Loucy (cell line): ENCODE data around the gene GNB5.

Source experiments
- H2AFZ ChIP-seq: fragments of 200-600 bp; sonication (generic); 2 replicates; pipeline ENCODE4 v1.6.0; 2016; ENCODE audit warnings: antibody characterized with exemption, mild to moderate bottlenecking, low read length, moderate library complexity
- H3F3A ChIP-seq: fragments of 200-600 bp; 2 replicates; pipeline ENCODE4 v1.6.0; 2016; ENCODE audit warnings: antibody characterized with exemption, low read depth, mild to moderate bottlenecking
- H3K27me3 ChIP-seq: fragments of 200-600 bp; sonication (generic); 2 replicates; pipeline ENCODE4 v1.6.1; 2014; ENCODE audit warnings: low read length, mild to moderate bottlenecking; ENCODE audit not compliant: insufficient read depth, poor library complexity, severe bottlenecking
- H3K36me3 ChIP-seq: fragments of 200-600 bp; sonication (generic); 2 replicates; pipeline ENCODE4 v1.6.1; 2016; ENCODE audit warnings: low read length; ENCODE audit not compliant: insufficient read depth
- H3K4me1 ChIP-seq: fragments of 200-600 bp; sonication (generic); 2 replicates; pipeline ENCODE4 v1.5.1; 2014; ENCODE audit warnings: low read length, mild to moderate bottlenecking; ENCODE audit not compliant: insufficient read depth, poor library complexity, severe bottlenecking
- H3K4me2 ChIP-seq: fragments of 200-600 bp; sonication (generic); 2 replicates; pipeline ENCODE4 v1.6.0; 2014; ENCODE audit warnings: antibody characterized with exemption, low read length, low read depth, mild to moderate bottlenecking; ENCODE audit not compliant: poor library complexity, severe bottlenecking
- H3K4me3 ChIP-seq: fragments of 200-600 bp; sonication (generic); 2 replicates; pipeline ENCODE4 v1.5.1; 2014; ENCODE audit warnings: low read length, mild to moderate bottlenecking, mixed read lengths; ENCODE audit not compliant: poor library complexity, severe bottlenecking
- H3K79me2 ChIP-seq: fragments of 200-600 bp; sonication (generic); 2 replicates; pipeline ENCODE4 v1.6.1; 2014; ENCODE audit warnings: low read length; ENCODE audit not compliant: insufficient read depth
- H3K9ac ChIP-seq: fragments of 200-600 bp; sonication (generic); 2 replicates; pipeline ENCODE4 v1.6.0; 2014; ENCODE audit warnings: mild to moderate bottlenecking, low read depth, low read length, moderate library complexity; ENCODE audit not compliant: poor library complexity, severe bottlenecking
- H3K9me2 ChIP-seq: fragments of 200-600 bp; sonication (generic); replicated peaks from 2 replicates; pipeline ENCODE4 v1.6.1; 2016; ENCODE audit warnings: low read depth, low read length, mixed read lengths
- H3K9me3 ChIP-seq: fragments of 200-600 bp; sonication (generic); 2 replicates; pipeline ENCODE4 v1.6.1; 2014; ENCODE audit warnings: mild to moderate bottlenecking, antibody characterized with exemption, low read length, low read depth; ENCODE audit not compliant: insufficient read depth
- H4K20me1 ChIP-seq: fragments of 200-600 bp; sonication (generic); 2 replicates; pipeline ENCODE4 v1.6.0; 2014; ENCODE audit warnings: antibody characterized with exemption, low read length, mild to moderate bottlenecking; ENCODE audit not compliant: insufficient read depth, poor library complexity, severe bottlenecking
- EZH2phosphoT487 ChIP-seq: fragments of 200-600 bp; IDR thresholded peaks from 2 replicates; pipeline ENCODE4 v1.6.1; 2018; ENCODE audit warnings: antibody characterized with exemption, mild to moderate bottlenecking, moderate library complexity, borderline replicate concordance
- TF ChIP-seq, protein P1 (sequence below): fragments of 200-600 bp; sonication (generic); conservative IDR thresholded peaks from 2 replicates; pipeline ENCODE4 v1.5.1; 2014; ENCODE audit warnings: mild to moderate bottlenecking, antibody characterized with exemption, low read length

The GNB5 gene

DNA sequence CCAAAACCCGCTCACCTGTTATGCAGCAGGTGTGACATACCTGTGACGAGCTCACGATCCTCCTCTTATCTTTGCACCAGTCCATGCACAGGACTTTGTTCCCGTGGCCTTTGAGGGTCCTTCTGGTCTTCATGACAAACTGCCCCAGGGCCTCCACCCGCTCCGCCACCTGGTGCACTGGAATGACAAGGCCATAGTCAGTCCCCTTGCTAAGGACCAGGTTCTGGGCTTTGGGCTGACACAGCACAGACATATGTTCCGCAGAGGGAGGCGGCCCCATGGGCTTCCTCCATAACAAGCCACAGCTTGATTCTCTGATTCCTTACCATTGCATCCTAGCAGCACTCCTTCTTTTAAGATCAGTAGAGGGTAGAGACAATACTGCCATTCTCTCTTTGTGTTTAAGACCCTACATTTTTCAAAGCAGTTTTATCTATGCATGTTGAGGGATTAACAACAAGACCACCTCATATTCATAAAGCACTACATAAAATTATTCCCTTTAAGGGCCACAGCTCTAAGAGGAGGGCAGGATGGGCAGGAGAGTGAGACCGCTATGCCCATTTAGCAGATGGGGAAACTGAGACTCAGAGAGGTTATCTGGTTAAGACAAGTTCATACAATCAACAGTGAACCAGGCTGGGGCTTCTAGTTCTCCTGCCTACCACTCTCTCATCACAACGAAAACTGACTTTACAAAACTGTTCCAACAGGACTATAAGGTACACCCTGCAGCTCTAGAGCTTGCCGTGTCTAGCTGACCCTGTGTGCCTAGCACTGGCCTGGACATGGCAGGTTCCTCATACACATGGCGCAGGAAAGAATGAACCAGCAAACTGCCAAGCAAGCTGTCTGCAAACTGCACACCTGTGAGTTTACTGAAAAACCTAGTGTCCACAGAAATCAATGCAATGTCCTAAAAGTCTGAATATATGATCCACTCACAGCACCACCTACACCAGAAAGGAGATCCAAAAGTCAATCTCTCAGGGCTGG lies 37.0 kb downstream of the GNB5 start:
- no peaks in the 10 kb centered on the region for H3K27me3 ChIP-seq
- H2AFZ ChIP-seq, result no peak overlapping the region
- no peaks in the 10 kb centered on the region; the same call in 1 of the 2 replicates for H3K79me2 ChIP-seq
- H3K4me2 ChIP-seq, result peak overlapping the region; percentile 37
- H3K4me1 ChIP-seq, result peaks cover 16% of the 10 kb centered on the region
- no peaks in the 10 kb centered on the region for H4K20me1 ChIP-seq
- H3F3A ChIP-seq, result no peaks in the 10 kb centered on the region
- no peak overlapping the region for H3K9ac ChIP-seq
- H3K4me3 ChIP-seq, result no peak overlapping the region
- H3K36me3 ChIP-seq, result peaks cover 25% of the 10 kb centered on the region; the same call in 1 of the 2 replicates
- no peaks in the 10 kb centered on the region for H3K9me2 ChIP-seq
- H3K9me3 ChIP-seq, result no peaks in the 10 kb centered on the region
- TF ChIP-seq, protein P1, sequence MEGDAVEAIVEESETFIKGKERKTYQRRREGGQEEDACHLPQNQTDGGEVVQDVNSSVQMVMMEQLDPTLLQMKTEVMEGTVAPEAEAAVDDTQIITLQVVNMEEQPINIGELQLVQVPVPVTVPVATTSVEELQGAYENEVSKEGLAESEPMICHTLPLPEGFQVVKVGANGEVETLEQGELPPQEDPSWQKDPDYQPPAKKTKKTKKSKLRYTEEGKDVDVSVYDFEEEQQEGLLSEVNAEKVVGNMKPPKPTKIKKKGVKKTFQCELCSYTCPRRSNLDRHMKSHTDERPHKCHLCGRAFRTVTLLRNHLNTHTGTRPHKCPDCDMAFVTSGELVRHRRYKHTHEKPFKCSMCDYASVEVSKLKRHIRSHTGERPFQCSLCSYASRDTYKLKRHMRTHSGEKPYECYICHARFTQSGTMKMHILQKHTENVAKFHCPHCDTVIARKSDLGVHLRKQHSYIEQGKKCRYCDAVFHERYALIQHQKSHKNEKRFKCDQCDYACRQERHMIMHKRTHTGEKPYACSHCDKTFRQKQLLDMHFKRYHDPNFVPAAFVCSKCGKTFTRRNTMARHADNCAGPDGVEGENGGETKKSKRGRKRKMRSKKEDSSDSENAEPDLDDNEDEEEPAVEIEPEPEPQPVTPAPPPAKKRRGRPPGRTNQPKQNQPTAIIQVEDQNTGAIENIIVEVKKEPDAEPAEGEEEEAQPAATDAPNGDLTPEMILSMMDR, result no peak
- no peak for TF ChIP-seq EZH2phosphoT487

DNA sequence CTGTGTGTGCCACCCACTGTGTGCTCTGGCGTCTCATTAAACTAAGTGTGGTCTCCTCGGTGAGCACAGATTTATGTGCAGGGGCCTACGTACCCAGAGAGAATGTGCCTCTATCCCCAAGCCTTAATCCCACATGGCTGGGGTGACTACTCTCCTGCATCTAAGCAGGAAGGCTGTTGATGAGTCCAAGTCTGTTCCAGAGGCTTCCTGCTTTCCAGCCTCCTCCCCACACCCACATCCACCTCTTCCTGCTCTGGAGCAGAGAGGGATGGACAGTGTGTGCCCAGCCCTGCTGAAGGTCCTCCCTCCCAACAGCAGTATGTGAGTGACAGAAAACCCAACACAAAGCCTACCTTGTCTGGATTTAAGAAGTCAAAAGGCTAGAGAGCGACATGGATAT lies 39.8 kb downstream of the GNB5 start:
- no peak overlapping the region for H2AFZ ChIP-seq
- peaks cover 16% of the 10 kb centered on the region for H3K4me1 ChIP-seq
- no peaks in the 10 kb centered on the region for H3K27me3 ChIP-seq
- H4K20me1 ChIP-seq, result no peaks in the 10 kb centered on the region
- TF ChIP-seq, protein P1, result no peak
- no peak for TF ChIP-seq EZH2phosphoT487
- H3F3A ChIP-seq, result no peaks in the 10 kb centered on the region
- H3K79me2 ChIP-seq, result no peaks in the 10 kb centered on the region
- peaks cover 50% of the 10 kb centered on the region for H3K36me3 ChIP-seq
- no peak overlapping the region for H3K4me2 ChIP-seq
- H3K9ac ChIP-seq, result no peak overlapping the region
- H3K4me3 ChIP-seq, result no peak overlapping the region
- 0 out of 2 replicates have a peak, but pooled peaks cover 1% of the 10 kb centered on the region for H3K9me3 ChIP-seq
- no peaks in the 10 kb centered on the region for H3K9me2 ChIP-seq

DNA sequence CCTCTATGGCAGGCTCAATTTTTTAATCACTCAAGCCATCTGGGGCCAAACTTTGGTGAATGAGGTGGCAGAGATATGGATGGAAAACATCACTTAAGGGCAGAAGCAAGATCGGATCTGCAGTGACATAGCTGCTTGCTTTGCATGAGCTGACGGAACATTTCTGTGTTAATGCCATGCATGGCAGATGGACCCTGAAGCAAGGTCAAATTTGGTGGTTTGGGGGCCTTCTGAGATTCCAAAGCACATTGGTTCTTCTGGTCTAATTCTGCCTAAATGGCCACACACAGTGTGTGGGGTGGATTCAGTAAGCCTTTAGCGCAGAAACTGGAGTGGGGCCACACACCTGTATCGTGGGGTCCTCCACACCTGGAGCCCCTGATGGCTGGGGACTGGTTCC lies 40.3 kb downstream of the GNB5 start:
- Histone ChIP-seq H4K20me1 (no peaks in the 10 kb centered on the region), H3K27me3 (no peaks in the 10 kb centered on the region), H3K36me3 (peaks cover 54% of the 10 kb centered on the region), H3K9me3 (0 out of 2 replicates have a peak, but pooled peaks cover 3% of the 10 kb centered on the region), H3K9me2 (no peaks in the 10 kb centered on the region), H3K4me3 (no peak overlapping the region), H3K4me1 (peaks cover 15% of the 10 kb centered on the region), H3F3A (no peaks in the 10 kb centered on the region), H3K79me2 (no peaks in the 10 kb centered on the region), H3K4me2 (no peak overlapping the region), H3K9ac (no peak overlapping the region), H2AFZ (no peak overlapping the region)
- TF ChIP-seq, protein P1, result no peak
- TF ChIP-seq EZH2phosphoT487, result no peak
